ENCODE data around the gene WDR4. TPM values are rescaled to one million over a fixed set of nuclear protein-coding genes. Genes with fewer than 3 reads are reported as not detected.

Gene WDR4
- total and polyA plus RNA-seq, 9 of the 15 experiments (the other 6 are each of a cell fraction or from before 2014, with no cell fraction given): 5.4 to 95.4 (median 32.1) TPM

- no peak for TF ChIP-seq AFF1 (IDR thresholded peaks at IDR 0.05; ENCODE audit: low read depth in 1 of 2, partially characterized antibody in 2 of 2)
- TF ChIP-seq FOXK2 (conservative IDR thresholded peaks at IDR 0.05 in 1 of 2, IDR thresholded peaks at IDR 0.05 in 1 of 2; ENCODE audit: low read depth in 2 of 2): peak in 1 of 2 experiments; percentile 27; a peak in 2 of 4 replicates
- no peak for TF ChIP-seq PTTG1 (tag; IDR thresholded peaks at IDR 0.05; ENCODE audit: low read depth)
- TF ChIP-seq ETV5 (CRISPR knock-in tag; IDR thresholded peaks at IDR 0.05; ENCODE audit: low read depth): peak; percentile 67
- TF ChIP-seq TAF9B (IDR thresholded peaks at IDR 0.05; ENCODE audit: partially characterized antibody): peak; percentile 94
- no peak for TF ChIP-seq HDGF (IDR thresholded peaks at IDR 0.05)
- TF ChIP-seq CBX3 (IDR thresholded peaks at IDR 0.05; ENCODE audit: borderline replicate concordance in 1 of 2, low read length in 2 of 2): no peak
- TF ChIP-seq TCF7L2 (IDR thresholded peaks at IDR 0.05; ENCODE audit: low read depth, low read length): no peak
- TF ChIP-seq DIDO1 (tag; IDR thresholded peaks at IDR 0.05; ENCODE audit: low read depth): no peak
- TF ChIP-seq PHTF2 (CRISPR knock-in tag; IDR thresholded peaks at IDR 0.05): no peak
- no peak for TF ChIP-seq LEF1 (IDR thresholded peaks at IDR 0.05)
- TF ChIP-seq SAP30 (IDR thresholded peaks at IDR 0.05; ENCODE audit: borderline replicate concordance, insufficient read depth, low read depth, low read length, poor library complexity, severe bottlenecking): no peak
- TF ChIP-seq ZNF277 (CRISPR knock-in tag; IDR thresholded peaks at IDR 0.05; ENCODE audit: borderline replicate concordance): no peak
- TF ChIP-seq ZNF280A (IDR thresholded peaks at IDR 0.05; ENCODE audit: low read depth, partially characterized antibody): no peak
- TF ChIP-seq, protein P1, sequence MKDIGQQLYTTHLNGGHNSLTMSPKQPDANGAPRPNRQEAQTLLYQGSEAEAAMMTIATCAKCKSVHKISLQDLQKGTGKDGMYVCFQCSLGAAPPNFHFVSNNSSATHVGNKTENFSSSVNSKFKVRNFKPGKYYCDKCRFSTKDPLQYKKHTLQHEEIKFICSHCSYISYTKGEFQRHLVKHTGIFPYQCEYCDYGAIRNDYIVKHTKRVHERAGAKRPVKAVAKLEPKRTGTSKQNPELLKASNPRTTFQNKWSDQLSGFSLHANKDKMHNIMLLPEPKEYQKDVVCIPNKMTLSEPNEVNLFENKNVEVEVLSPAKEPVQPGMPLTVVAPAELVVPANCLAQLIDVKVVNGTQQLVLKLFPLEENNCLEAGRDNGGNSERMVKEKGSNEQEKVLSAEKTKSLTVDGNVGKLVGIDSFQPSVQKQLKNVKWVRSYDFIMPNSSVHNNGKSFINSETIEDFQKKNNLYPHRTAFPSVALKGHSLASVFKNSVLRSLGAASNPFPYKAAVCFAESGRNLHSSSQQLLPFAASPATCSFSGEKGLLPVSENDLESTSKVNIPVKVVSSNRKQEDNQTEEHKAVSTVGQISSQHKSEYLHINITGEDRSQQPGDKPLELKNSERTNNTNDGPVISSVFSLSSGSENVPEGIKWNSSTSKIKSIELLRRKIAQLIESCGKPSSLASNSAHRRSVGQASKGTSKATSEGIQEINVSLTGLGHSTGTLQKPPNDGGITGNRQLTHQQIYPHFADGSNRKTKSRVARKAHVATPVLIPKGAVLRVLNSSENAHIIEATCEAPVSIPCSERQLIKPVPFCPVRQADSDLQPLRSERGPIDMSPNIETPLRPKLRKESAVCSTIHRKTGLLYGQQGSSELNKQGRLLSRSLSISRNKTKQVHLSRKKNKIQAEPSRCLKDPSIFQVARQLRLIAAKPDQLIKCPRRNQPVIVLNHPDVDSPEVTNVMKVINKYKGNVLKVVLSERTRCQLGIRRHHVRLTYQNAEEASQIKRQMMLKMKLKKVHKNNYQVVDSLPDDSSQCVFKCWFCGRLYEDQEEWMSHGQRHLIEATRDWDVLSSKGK (CRISPR knock-in tag; IDR thresholded peaks at IDR 0.05): no peak
Measured at GRCh38 chr21:42892931-42893755, 13.8 kb upstream of the WDR4 start, which contains the start of gene NDUFV3 (continued).
